IPS DF 4.7 (cell line): ENCODE measurements around the gene REXO1.

Source experiments
- DNase-seq: peaks from one replicate; pipeline ENCODE4 v3.0.0-alpha.2; 2013; ENCODE audit warnings: low spot score; ENCODE audit errors: extremely low read depth

Gene REXO1

DNA sequence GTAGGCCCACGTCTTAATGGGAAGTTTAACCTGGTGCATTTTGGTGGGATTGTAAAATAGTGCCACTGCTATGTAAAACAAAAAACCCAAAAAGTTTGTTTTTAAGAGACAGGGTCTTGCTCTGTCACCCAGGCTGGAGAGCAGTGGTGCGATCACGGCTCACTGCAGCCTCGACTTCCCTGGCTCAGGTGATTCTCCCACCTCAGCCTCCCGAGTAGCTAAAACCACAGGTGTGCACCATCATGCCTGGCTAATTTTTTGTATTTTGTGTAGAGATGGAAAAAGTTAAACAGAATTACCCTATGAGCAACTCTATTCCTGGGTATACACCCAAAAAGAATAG lies 820 bp upstream of the REXO1 start:
- DNase-seq: no peak

DNA sequence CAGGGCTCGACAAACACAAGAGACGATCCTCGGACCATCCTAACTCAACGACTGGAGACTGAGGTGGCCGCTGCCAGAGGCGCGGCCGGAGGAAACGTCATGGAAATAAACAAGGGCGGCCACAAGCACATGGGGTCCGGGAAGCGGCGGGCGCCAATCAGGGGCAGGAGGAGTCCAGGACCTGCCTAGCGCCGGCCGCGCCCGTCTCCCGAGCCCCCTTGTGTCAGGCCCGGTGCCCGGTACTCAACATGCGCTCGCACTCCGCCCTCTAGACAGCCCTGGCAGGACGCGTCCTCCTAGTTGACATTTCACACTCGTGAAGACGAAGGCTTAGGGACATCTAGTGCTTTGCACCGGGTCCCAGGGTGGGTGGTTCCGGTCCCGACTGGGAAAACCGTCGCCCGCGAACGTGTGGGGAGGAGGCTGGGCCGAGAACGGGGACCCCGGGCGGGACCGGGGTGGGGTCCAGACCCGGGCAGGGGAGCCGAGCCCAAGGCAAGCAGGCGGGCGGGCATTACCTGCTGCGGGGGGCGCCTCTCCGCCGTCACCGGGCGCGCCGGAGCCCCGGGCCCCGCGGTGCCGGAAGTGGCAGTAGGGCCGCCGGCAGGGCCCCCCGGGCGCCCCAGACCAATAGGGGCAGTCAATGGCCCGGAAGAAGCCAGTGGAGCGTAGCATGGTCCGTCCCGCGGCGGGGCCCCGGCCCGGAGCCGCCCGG lies 442 bp downstream of the REXO1 start:
- DNase-seq: no peak

GRCh38 chr19:1847348-1847683 lies 967 bp downstream of the REXO1 start:
- no peak for DNase-seq

DNA sequence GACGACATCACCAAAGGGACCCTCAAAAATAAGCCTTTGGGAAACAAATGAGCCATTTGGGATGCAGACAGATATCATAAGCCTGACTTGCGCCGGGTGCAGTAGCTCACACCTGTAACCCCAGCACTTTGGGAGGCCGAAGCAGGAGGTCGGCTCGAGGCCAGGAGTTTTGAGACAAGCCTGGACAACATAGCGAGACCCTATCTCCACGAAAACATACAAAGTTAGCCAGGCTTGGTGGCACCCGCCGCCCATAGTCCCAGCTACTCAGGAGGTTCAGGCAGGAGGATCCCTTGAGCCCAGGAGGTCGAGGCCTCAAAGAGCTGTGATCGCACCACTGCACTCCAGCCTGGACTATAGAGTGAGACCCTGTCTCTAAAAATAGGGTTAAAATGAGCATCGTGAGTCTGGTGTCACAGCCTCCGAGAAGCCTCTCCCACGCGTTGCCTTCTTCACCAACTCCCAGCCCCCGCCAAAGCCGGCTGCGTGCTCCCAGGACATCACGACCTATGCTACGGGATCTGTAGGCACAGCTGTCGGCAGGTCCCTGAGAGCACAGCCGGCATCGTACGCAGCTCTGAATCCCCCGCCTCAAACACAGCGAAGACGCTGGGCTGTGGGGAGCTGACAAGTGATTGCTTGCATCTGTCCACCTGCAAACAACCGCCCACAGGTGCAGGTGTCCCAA lies 1.6 kb downstream of the REXO1 start:
- no peak for DNase-seq

GRCh38 chr19:1845642-1846041 lies 2.6 kb downstream of the REXO1 start:
- DNase-seq: no peak

DNA sequence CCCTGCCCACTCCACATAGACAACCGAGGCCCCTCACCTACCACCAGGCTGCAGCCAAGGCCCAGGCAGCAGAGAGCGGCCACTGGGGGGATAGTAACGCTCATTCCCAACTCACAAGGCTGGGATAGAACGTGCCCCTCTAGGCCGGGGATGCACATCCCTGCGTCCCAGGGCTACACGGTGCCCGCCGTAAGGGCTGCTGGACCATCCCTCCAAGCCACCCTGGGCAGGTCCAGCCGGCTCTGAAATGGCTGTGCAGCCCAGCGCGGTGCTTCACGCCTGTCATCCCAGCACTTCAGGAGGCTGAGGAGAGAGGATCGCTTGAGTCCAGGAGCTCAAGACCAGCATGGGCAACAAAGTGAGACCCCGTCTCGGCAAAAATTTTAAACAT lies 3.2 kb downstream of the REXO1 start:
- no peak for DNase-seq

GRCh38 chr19:1844513-1845124 lies 3.7 kb downstream of the REXO1 start:
- no peak for DNase-seq

GRCh38 chr19:1843646-1844394 lies 4.5 kb downstream of the REXO1 start:
- DNase-seq: no peak

DNA sequence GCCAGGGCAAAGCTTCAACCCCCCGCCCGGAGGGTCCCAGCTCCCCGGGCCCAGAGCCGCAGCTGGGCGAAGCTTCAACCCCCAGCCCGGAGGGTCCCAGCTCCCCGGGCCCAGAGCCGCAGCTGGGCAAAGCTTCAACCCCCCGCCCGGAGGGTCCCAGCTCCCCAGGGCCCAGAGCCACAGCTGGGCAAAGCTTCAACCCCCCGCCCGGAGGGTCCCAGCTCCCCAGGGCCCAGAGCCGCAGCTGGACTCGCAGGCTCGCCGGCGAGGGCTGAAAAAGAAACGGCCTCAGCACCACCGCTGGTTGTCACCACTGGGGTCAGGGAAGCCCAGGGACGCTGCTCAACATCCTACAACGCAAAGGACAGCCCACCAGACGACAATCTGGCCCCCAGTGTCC lies 5.2 kb downstream of the REXO1 start:
- DNase-seq: no peak

GRCh38 chr19:1841209-1841924 lies 6.9 kb downstream of the REXO1 start:
- DNase-seq: no peak

DNA sequence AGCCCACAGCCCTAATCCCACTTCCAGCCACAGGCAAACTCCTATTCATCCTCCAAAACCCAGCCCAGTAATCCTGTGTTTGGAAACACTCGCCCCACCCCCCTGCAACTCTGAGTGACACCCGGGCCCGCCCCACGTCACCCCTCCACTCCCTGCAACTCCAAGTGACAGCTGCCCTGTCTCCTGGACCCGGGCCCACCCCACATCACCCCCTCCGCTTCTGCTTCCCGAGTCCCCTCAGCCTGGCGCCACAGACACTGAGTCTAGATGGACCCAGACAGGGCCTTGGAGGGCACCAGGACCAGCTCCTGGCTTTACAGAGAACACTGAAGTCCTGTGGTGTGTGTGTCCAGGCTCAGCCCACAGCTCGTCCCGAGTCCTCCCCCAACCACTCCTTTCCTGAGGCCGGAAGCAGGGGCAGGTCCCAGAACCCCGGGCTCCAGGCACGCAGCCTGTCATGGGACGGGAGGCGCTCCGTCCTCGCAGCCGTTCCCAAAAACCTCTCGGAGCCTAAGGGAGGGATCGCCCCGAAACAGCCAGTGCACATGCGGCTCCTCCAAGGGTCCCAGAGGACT lies 7.7 kb downstream of the REXO1 start:
- DNase-seq: no peak

DNA sequence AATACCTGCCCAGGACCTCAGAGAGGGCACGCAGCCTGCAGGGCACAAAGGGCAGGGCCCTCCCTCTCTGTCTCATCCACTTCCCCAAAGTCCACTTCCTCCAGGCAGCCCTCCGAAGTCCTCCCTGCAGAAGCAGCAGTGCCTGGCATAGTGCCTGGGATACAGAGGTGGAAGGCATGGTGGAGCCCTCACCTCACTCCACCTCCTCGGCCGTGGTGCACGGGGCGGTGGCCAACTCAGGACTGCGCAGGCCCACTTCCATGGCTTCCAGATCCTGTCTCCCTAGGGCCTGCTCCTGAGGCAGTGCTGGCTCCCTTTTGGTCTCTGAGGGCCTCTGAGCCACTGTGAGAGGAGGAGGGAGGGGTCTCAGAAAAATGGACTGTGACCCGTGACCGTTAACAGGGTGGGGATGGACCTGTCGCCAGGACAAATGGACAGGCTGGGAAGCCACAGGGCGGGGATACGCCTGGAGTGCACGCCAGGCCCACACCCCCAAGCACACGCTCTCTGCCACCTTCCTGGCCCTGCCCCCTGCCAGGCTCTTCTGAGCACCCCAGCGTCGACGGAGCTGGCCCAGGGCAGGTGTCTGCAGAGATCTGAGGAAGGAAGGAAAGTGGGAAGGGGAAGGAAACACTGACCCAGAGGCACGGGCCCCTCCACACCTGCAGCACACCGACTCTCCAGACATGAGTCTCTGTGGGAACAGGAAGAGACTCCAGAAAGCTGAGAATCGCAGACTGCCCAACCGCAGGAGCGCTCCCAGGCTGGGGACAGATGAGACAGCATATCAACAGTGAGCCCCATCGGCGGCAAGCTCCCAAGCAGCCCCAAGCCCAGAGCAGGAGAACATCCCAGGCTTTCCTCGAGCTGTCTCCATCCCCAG lies 8.4 kb downstream of the REXO1 start:
- DNase-seq: no peak

DNA sequence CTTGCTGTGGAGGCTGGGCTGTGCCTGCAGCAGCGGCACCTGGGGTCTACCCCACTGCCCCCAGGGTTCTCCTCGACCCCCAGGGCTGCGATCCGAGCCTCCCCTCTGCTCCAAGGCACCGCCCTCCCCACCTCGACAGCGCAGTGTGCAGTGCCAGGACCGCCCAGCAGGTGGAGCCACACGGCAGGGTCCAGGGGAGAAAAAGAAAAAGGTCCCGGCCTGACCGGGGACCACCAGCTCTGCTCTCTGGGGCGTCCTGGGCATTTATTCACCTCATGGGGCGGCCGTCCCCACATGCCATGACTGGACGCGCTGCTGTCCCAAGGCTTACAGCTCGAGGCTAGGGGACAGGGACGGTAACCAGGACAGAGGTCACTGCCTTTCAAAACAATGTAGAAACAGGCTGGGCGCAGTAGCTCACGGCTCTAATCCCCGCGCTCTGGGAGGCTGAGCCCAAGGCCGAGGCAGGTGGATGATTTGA lies 10.6 kb downstream of the REXO1 start:
- no peak for DNase-seq

GRCh38 chr19:1837222-1837565 lies 11.1 kb downstream of the REXO1 start:
- DNase-seq: no peak

GRCh38 chr19:1836458-1837221 lies 11.6 kb downstream of the REXO1 start:
- DNase-seq: no peak

GRCh38 chr19:1833540-1833939 lies 14.7 kb downstream of the REXO1 start:
- no peak for DNase-seq

GRCh38 chr19:1832046-1832663 lies 16.1 kb downstream of the REXO1 start:
- no peak for DNase-seq

DNA sequence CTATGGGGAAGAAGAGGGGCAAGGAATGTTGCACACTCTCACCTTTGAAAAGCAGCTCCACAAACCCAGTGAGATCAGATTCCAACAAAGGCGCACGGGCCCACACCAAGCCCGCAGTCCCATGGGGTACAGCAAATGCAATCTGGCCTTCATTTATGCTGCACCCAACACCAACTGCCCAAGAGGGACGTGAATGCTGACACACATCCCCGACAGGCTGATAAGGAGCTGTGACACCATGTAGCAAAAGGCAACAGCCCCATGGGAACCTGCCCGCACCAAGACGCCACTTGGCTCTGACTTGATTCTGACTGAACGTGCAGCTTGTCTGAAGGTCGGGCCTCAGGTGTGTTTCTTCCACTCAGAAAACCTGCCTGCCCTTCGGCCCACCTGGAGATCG lies 17.3 kb downstream of the REXO1 start:
- no peak for DNase-seq

- no peak for DNase-seq
Measured at GRCh38 chr19:1830568-1830967, 17.7 kb downstream of the REXO1 start.
